Measurements from ENCODE around the gene PCK2. TPM values are rescaled to one million over a fixed set of nuclear protein-coding genes. Genes with fewer than 3 reads are reported as not detected.

PCK2 gene
- total RNA-seq, 2 experiments from 2014 or later: 90.3 to 93.1 TPM

GRCh38 chr14:24068711-24069410 is 25.2 kb upstream of the PCK2 start:
- TF ChIP-seq, protein P1, sequence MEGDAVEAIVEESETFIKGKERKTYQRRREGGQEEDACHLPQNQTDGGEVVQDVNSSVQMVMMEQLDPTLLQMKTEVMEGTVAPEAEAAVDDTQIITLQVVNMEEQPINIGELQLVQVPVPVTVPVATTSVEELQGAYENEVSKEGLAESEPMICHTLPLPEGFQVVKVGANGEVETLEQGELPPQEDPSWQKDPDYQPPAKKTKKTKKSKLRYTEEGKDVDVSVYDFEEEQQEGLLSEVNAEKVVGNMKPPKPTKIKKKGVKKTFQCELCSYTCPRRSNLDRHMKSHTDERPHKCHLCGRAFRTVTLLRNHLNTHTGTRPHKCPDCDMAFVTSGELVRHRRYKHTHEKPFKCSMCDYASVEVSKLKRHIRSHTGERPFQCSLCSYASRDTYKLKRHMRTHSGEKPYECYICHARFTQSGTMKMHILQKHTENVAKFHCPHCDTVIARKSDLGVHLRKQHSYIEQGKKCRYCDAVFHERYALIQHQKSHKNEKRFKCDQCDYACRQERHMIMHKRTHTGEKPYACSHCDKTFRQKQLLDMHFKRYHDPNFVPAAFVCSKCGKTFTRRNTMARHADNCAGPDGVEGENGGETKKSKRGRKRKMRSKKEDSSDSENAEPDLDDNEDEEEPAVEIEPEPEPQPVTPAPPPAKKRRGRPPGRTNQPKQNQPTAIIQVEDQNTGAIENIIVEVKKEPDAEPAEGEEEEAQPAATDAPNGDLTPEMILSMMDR (IDR thresholded peaks at IDR 0.05): no peak
- H3K27me3 Mint-ChIP-seq: no peaks in the 10 kb centered on the region
- ChIA-PET POLR2A (interaction anchor here (0.9 kb wide), 1 partner anchor 26 kb away, joined by 3 read pairs; no protein-coding TSS in a partner anchor), CTCF (interaction anchor here (1.2 to 5.1 kb wide), 5 partner anchors 11 to 60 kb away, joined by 3 to 31 read pairs (median 8); no protein-coding TSS in a partner anchor)
- no peak overlapping the region for H3K4me3 Mint-ChIP-seq
- no peaks in the 10 kb centered on the region for H3K9me3 Mint-ChIP-seq
- no peak for ATAC-seq
- intact Hi-C loops (cut with micrococcal nuclease): no loop called here
- peaks cover 7% of the 10 kb centered on the region for H3K4me1 Mint-ChIP-seq (ENCODE audit: low read depth)
- no peak for DNase-seq
- H3K27ac Mint-ChIP-seq: no peak overlapping the region
- H3K36me3 Mint-ChIP-seq (ENCODE audit: low read depth): no peaks in the 10 kb centered on the region

DNA sequence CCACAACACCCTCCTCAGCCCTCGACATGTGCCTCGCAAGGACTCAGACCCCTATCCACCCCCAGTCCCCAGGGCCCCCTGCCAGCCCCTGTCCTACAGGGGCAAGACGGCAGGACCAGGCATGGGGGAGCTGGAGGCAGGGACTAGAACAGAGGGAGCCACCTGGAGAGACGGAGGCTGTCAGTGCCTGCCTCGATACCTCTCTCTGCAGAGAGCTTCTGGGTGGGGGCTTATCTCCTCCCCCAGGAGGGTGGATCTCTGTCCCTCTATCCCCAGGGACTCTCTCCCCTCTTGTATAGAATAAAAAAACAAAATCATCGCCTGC is 24.7 kb upstream of the PCK2 start:
- no peak overlapping the region for H3K4me3 Mint-ChIP-seq
- H3K27me3 Mint-ChIP-seq: no peaks in the 10 kb centered on the region
- CTCF ChIA-PET: interaction anchor here (0.7 to 5.1 kb wide), 7 partner anchors 9 to 61 kb away, joined by 3 to 31 read pairs (median 8); no protein-coding TSS in a partner anchor
- no peak overlapping the region for H3K27ac Mint-ChIP-seq
- H3K9me3 Mint-ChIP-seq: no peaks in the 10 kb centered on the region
- intact Hi-C loops (cut with micrococcal nuclease): no loop called here
- DNase-seq (no peak), ATAC-seq (no peak)
- peaks cover 7% of the 10 kb centered on the region for H3K4me1 Mint-ChIP-seq (ENCODE audit: low read depth)
- no peaks in the 10 kb centered on the region for H3K36me3 Mint-ChIP-seq (ENCODE audit: low read depth)
- POLR2A ChIA-PET: interaction anchor here (0.9 kb wide), 1 partner anchor 26 kb away, joined by 3 read pairs; no protein-coding TSS in a partner anchor
- TF ChIP-seq, protein P1 (IDR thresholded peaks at IDR 0.05): no peak

GRCh38 chr14:24070285-24071143 is 23.6 kb upstream of the PCK2 start:
- no peaks in the 10 kb centered on the region for H3K27me3 Mint-ChIP-seq
- H3K9me3 Mint-ChIP-seq: no peaks in the 10 kb centered on the region
- peaks cover 11% of the 10 kb centered on the region for H3K4me1 Mint-ChIP-seq (ENCODE audit: low read depth)
- DNase-seq (no peak), ATAC-seq (no peak)
- intact Hi-C loops (cut with micrococcal nuclease): no loop called here
- H3K4me3 Mint-ChIP-seq: no peak overlapping the region
- TF ChIP-seq, protein P1 (IDR thresholded peaks at IDR 0.05): no peak
- ChIA-PET POLR2A (interaction anchor here (1.3 to 2.1 kb wide), 3 partner anchors 10 to 17 kb away, joined by 3 to 8 read pairs (median 3); no protein-coding TSS in a partner anchor), CTCF (interaction anchor here (1.2 to 5.1 kb wide), 6 partner anchors 9 to 226 kb away, joined by 4 to 31 read pairs (median 10); no protein-coding TSS in a partner anchor)
- H3K27ac Mint-ChIP-seq: no peak overlapping the region
- H3K36me3 Mint-ChIP-seq (ENCODE audit: low read depth): no peaks in the 10 kb centered on the region

- Mint-ChIP-seq H3K4me1 (ENCODE audit: low read depth) (peaks cover 11% of the 10 kb centered on the region), H3K36me3 (ENCODE audit: low read depth) (no peaks in the 10 kb centered on the region), H3K27me3 (no peaks in the 10 kb centered on the region), H3K4me3 (no peak within 1 kb of the TSS), H3K9me3 (no peaks in the 10 kb centered on the region), H3K27ac (no peak within 1 kb of the TSS)
- DNase-seq (peak; percentile 80), ATAC-seq (peak; percentile 92)
- POLR2A ChIA-PET: interaction anchor here (1.3 to 2.1 kb wide), 3 partner anchors 10 to 18 kb away, joined by 3 to 8 read pairs (median 3); no protein-coding TSS in a partner anchor
- CTCF ChIA-PET: interaction anchor here (1.2 to 5.1 kb wide), 5 partner anchors 13 to 225 kb away, joined by 4 to 31 read pairs (median 11); no protein-coding TSS in a partner anchor
- intact Hi-C loops (cut with micrococcal nuclease): no loop called here
- TF ChIP-seq, protein P1 (IDR thresholded peaks at IDR 0.05): no peak
These were observed 22.9 kb upstream of the PCK2 start, which contains the start of gene CPNE6 for GRCh38 chr14:24071144-24071697. TSS of gene CPNE6 (plus strand) at chr14:24071562. CDS start at chr14:24072937, 1,375 bp downstream.

All from activated CD8-positive, alpha-beta T cell treated with anti-CD3 and anti-CD28 coated beads for 36 hours (primary cell).